ENCODE results near the gene SP8. TPM values are rescaled to one million over a fixed set of nuclear protein-coding genes. Genes with fewer than 3 reads are reported as not detected.
"Not testable (repeated sequence)": the region's sequence is repeated elsewhere in the genome, so short reads cannot be mapped to it uniquely, and the experiment has no call there.

The SP8 gene
- not detected in 2 replicates for total RNA-seq

DNA sequence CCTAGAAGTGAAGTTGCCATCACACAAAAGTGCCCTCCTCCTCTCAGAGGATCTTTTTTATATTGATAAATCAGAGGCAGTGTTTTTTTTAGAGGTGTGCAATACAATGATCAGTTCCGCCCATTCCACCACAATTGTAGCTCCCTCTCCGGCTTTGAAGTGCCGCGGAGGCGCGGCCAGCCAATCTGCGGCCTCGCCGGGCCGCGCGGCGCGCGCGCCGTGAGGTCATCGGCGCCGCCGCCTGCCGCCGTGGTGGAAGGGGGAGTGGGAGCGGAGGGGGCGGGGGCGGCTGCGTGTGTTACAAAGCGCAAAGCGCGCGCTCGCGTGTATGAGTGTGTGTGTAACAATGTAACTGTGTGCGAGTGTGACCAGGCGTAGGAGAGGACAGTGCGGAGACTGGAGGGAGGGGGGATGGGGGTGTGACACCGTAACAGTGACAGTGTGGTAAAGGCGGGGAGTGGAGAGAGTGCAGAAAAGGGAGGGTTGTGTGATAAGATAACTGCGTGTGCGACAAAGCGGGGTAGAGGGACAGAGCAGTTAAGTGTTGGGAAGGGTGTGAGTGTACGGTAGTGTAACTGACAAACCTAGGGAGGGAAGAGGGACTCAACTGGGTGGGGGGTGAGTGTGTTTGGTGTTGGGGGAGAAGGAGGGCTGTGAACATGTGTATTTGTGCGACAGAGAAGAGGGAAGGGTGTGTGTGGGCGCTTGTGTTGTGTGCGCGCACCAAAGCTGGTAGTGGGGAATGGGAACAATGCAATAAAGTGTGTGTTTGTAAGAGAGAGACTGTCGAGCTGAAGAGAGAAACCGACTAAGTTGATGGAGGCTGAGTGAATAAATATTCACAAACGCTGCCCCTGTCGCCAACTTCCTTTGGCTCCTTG, at the start of gene SP8:
Gene SP8 (minus strand): TSS at position 108 of the 881 bp plus-strand sequence. CDS start 88 bp downstream, at position 20.
- TF ChIP-seq CTCF (IDR thresholded peaks at IDR 0.05; ENCODE audit: insufficient read depth, low read length, poor library complexity, severe bottlenecking), result no peak
- H3K4me3 ChIP-seq (ENCODE audit: low read depth, low read length), result peak within 1 kb of the TSS; percentile 21
- H3K27me3 ChIP-seq (ENCODE audit: control insufficient read depth, insufficient read depth, low read length), result peaks cover 79% of the 10 kb centered on the region
- H3K36me3 ChIP-seq (ENCODE audit: control insufficient read depth, insufficient read depth, low read length), result no peaks in the 10 kb centered on the region
- no peak for DNase-seq (ENCODE audit: low read depth)

- not testable (repeated sequence) for H3K4me3 ChIP-seq (ENCODE audit: low read depth, low read length); H3K27me3 ChIP-seq (ENCODE audit: control insufficient read depth, insufficient read depth, low read length); DNase-seq (ENCODE audit: low read depth); H3K36me3 ChIP-seq (ENCODE audit: control insufficient read depth, insufficient read depth, low read length)
These were observed 49.7 kb upstream of the SP8 start for GRCh38 chr7:20836424-20836823.

DNA sequence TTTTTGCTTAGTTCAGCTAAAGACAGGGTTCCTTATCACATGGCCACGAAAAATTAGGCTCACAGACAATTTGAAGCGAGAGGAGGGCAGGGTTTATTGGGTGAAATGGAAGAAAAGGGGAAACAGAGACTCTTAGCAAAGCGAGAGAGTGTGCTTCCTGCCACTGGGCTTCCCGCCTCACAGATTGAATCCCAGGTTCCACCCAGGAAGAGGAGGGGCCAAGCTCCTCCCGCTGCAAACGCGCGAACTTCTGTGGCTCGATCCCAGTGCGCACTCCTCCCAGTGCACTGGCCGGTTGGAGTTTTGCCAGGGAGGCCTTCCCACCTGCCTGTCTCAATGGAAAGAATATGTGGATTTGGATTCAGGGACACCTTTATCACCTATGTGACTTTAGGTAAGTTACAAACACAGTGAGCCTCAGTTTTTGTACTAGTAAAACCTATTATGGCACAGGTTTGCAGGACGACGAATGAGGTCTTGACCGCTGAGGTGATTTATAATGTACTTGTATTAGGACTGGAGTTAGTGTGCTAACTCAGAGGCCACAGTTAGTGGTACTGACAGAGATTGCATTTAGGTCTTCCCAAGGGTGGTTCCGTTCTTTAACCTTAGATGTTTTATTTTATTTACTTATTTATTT, 48.5 kb upstream of the SP8 start:
- H3K4me3 ChIP-seq (ENCODE audit: low read depth, low read length), result no peak overlapping the region
- no peak for TF ChIP-seq CTCF (IDR thresholded peaks at IDR 0.05; ENCODE audit: insufficient read depth, low read length, poor library complexity, severe bottlenecking)
- no peaks in the 10 kb centered on the region for H3K36me3 ChIP-seq (ENCODE audit: control insufficient read depth, insufficient read depth, low read length)
- DNase-seq (ENCODE audit: low read depth), result no peak
- H3K27me3 ChIP-seq (ENCODE audit: control insufficient read depth, insufficient read depth, low read length), result no peaks in the 10 kb centered on the region

- no peaks in the 10 kb centered on the region for H3K27me3 ChIP-seq (ENCODE audit: control insufficient read depth, insufficient read depth, low read length)
- TF ChIP-seq CTCF (IDR thresholded peaks at IDR 0.05; ENCODE audit: insufficient read depth, low read length, poor library complexity, severe bottlenecking), result peak; percentile 39
- no peaks in the 10 kb centered on the region for H3K36me3 ChIP-seq (ENCODE audit: control insufficient read depth, insufficient read depth, low read length)
- no peak overlapping the region for H3K4me3 ChIP-seq (ENCODE audit: low read depth, low read length)
- no peak for DNase-seq (ENCODE audit: low read depth)
These were observed 48.0 kb upstream of the SP8 start for GRCh38 chr7:20834656-20835055.

GRCh38 chr7:20831956-20832355, 45.3 kb upstream of the SP8 start:
- DNase-seq (ENCODE audit: low read depth), result no peak
- TF ChIP-seq CTCF (IDR thresholded peaks at IDR 0.05; ENCODE audit: insufficient read depth, low read length, poor library complexity, severe bottlenecking), result no peak
- Histone ChIP-seq H3K27me3 (ENCODE audit: control insufficient read depth, insufficient read depth, low read length) (no peaks in the 10 kb centered on the region), H3K36me3 (ENCODE audit: control insufficient read depth, insufficient read depth, low read length) (no peaks in the 10 kb centered on the region), H3K4me3 (ENCODE audit: low read depth, low read length) (no peak overlapping the region)

GRCh38 chr7:20831451-20831850, 44.8 kb upstream of the SP8 start:
- DNase-seq (ENCODE audit: low read depth), result no peak
- H3K4me3 ChIP-seq (ENCODE audit: low read depth, low read length), result no peak overlapping the region
- no peak for TF ChIP-seq CTCF (IDR thresholded peaks at IDR 0.05; ENCODE audit: insufficient read depth, low read length, poor library complexity, severe bottlenecking)
- no peaks in the 10 kb centered on the region for H3K36me3 ChIP-seq (ENCODE audit: control insufficient read depth, insufficient read depth, low read length)
- no peaks in the 10 kb centered on the region for H3K27me3 ChIP-seq (ENCODE audit: control insufficient read depth, insufficient read depth, low read length)
